Cardiac fibroblast (primary cell): ENCODE results near the gene LBHD2.

Experiments
- DNase-seq, 2 donors: peaks; one replicate each; pipeline versions ENCODE4 v3.0.0 to v3.0.0-alpha.2; 2010; ENCODE audit warnings: low read depth in 2 of 2
- H3K4me3 ChIP-seq, 2 donors: replicated peaks in 1 of 2; 1 replicate in 1 of 2; 2 replicates in 1 of 2; pipeline ENCODE4 v1.5.1; 2011; ENCODE audit warnings: low read depth in 2 of 2, low read length in 2 of 2, mild to moderate bottlenecking in 2 of 2, moderate library complexity in 1 of 2
- TF ChIP-seq, protein P1 (sequence below): IDR thresholded peaks from one replicate; pipeline ENCODE4 v1.5.1; 2011; ENCODE audit warnings: low read depth, mild to moderate bottlenecking, low read length, inconsistent platforms

Gene LBHD2

DNA sequence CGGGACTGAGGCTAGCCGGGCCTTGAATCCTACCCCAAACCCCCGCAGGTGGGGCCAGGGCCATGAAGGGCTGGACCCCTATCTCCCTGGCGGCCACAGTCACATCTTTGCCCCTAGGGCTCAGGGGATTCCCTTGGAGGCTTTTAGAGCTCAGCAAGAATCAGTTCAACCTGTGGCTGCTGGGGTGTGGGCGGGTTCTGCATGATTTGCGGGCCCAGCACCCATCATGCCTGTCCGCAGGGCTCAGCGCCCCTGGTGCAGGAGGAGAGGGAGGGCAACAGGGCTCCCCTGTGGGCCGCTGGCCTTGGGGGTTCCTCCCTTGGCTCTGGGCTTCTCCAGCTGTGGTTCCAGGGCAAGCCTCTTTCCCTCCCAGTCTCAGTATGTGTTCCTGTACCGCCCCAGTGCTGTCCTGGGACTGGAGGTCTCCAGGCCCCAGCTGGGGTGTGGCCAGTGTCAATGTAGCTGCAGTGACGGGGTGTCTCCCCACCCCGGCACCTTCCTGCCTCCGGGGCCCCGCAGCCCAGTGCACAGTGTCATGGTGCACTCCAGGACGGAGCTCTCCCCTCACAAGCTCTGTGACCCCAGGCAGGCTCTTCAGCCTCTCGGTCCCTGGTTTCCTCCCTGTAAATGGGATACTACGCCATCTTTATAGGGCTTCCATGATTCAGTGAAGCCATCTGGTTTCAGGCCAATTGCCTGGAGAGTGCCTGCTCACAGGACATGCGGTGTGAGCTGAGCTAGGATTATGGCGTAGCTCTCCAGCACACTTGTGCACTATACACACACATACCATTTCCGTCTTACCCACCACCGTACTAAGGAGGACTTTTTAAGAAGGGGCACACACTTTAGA is 9.9 kb upstream of the LBHD2 start:
- TF ChIP-seq, protein P1, sequence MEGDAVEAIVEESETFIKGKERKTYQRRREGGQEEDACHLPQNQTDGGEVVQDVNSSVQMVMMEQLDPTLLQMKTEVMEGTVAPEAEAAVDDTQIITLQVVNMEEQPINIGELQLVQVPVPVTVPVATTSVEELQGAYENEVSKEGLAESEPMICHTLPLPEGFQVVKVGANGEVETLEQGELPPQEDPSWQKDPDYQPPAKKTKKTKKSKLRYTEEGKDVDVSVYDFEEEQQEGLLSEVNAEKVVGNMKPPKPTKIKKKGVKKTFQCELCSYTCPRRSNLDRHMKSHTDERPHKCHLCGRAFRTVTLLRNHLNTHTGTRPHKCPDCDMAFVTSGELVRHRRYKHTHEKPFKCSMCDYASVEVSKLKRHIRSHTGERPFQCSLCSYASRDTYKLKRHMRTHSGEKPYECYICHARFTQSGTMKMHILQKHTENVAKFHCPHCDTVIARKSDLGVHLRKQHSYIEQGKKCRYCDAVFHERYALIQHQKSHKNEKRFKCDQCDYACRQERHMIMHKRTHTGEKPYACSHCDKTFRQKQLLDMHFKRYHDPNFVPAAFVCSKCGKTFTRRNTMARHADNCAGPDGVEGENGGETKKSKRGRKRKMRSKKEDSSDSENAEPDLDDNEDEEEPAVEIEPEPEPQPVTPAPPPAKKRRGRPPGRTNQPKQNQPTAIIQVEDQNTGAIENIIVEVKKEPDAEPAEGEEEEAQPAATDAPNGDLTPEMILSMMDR = no peak
- no peak overlapping the region for H3K4me3 ChIP-seq
- DNase-seq = no peak

DNA sequence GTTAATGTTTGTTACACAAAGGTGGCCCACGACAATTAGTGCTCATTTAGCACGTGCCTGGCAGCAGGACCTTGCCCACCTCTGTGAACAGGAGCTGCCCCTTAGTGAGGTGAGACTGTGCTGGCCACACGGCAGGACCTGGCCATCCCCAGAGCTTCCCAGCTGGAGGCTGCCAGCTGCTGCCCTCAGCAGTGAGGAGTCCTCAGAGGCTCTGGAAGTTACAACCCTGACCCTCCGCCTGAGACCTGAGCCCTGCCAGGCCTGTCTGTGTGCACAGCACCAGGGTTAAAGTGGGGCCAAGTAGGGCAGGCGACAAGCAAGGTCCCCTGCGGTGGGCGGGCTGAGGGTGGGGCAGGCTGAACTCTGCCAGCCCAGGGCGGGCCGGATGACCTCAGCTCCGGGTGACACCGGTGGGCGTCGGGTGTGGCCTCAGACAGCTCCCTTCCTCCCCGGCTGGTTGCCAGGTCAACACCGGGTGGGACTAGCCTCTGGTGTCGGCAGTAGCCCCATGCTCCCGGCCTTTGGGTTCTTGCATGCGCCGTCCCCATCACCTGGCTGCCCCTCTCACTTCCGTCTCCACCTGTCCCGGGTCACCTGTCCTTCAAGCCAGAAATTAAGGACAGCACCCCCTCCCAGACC is 9.2 kb upstream of the LBHD2 start:
- no peak for DNase-seq
- TF ChIP-seq, protein P1 = no peak
- H3K4me3 ChIP-seq = peak overlapping the region; percentile 25 to 42

DNA sequence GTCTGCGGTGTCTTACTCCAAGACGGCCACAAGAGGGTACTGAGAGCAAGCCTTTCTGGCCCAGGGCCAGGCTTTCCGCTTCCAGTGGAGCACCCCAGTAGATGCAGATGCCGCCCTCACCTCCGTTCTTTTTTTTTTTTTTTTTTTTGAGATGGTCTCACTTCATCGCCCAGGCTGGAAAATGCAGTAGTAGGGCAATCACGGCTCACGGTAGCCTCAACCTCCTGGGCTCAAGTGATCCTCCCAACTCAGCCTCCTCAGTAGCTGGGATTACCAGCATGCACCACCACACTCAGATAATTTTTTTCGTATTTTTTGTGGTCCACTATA is 5.6 kb upstream of the LBHD2 start:
- no peak overlapping the region for H3K4me3 ChIP-seq
- TF ChIP-seq, protein P1 = peak; percentile 85
- peak; percentile 82 to 85 for DNase-seq

DNA sequence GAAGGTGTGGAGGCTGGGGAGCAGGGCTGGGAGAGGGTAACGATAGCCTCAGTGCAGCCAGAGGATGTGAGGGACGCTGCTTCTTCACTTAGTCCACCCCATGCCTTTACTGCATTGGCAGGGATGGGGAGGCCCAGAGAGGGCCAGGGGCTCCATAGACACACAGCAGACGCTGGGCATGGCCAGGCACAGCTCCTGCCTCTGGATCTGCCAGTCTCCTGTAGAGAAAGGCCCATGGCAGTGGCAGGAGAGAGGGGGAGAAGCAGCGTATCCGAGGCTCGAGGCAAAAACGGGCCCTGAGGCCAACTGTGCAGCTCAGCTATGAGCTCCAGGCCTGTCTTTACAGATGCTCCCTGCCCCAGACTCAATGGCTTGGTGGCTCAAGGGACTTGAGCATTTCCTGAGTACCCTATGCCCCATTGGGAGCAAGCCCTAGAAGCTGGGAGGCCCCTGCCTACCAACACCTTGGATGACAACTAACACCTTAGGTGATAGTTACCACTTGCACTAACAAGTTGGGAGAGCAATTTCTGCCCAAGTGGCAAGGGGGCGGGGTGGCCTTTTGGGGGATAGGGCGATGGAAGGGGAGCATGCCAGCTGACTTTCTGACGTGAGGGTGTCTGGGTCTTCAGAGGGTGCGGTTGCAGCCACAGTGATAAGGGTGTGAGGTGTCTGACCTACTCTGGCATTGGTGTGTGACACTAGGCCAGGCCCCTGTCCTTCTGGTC is 5.0 kb upstream of the LBHD2 start:
- TF ChIP-seq, protein P1 = no peak
- H3K4me3 ChIP-seq = no peak overlapping the region
- no peak for DNase-seq

DNA sequence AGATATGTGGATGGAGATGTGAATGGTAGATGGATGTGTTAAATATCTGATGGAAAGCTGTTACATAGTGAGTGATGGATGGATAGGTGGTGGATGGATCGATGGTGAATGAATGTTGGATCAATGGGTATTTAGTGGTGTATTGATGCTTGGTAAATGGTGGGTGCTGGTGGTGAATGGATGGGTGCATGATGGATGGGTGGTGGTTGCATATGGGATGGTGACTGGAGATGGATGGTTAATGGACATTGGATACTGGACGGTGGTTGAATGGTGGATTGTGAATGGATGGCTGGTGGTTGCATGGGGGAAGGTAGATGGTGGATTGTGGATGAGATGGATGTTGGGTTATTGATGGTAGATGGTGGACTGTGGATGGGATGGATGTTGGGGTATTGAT is 2.1 kb upstream of the LBHD2 start:
- DNase-seq = no peak
- no peak overlapping the region for H3K4me3 ChIP-seq
- TF ChIP-seq, protein P1 = no peak

DNA sequence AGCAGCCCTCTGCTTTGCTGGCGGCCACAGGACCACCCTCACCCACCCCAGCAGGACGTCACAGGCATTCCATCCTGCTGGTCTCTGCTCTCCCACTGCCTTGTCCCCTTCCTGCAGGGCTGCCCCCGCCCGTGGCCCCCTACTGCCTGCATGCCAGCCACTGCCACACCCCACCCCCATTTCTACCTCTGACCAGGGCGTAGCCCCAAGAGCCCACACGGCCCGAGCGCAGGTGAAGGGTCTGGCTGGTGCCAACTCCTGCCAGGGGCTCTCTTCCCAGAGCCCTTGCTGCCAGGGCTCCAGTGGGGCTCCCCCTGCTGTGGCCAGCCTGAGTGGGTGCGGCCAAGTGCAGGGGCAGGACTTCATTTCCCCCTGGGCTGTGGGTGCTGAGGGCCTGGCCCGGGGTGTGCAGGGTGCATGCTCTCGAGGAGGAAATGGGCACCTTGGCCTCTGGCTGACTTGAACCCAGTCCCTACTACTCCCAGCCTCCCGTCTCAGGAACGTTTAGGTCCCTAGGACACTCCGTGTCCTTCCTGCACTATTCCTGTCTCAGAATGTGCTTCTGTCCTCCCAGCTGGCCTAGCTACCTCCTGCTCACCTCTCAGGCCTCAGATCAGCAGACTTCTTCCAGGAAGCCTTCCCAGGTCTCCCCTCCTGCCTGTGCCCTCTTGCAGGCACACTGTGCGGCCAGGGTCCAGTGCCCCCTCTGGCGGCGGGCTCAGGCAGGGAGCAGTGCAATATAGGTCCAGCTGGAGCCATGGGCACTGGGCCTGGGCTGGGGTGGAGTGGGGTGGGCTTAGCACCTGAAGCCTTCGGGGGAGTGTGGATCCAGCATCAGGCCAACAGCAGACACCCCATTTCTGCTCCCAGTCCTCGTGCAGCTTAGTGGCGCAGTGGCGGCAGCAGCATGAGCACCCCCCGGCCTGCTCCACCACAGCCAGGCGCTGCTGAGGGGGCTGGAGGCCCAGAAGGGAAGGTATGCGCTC is 1.4 kb downstream of the LBHD2 start:
- TF ChIP-seq, protein P1 = peak; percentile 22
- H3K4me3 ChIP-seq = no peak overlapping the region
- no peak for DNase-seq
